Measurements from ENCODE around the gene COL28A1.
"Not testable (repeated sequence)": the region's sequence is repeated elsewhere in the genome, so short reads cannot be mapped to it uniquely, and the experiment has no call there.

Gene COL28A1

GRCh38 chr7:7516156-7516555, 19.5 kb downstream of the COL28A1 start:
- DNase-seq, result no peak

DNA sequence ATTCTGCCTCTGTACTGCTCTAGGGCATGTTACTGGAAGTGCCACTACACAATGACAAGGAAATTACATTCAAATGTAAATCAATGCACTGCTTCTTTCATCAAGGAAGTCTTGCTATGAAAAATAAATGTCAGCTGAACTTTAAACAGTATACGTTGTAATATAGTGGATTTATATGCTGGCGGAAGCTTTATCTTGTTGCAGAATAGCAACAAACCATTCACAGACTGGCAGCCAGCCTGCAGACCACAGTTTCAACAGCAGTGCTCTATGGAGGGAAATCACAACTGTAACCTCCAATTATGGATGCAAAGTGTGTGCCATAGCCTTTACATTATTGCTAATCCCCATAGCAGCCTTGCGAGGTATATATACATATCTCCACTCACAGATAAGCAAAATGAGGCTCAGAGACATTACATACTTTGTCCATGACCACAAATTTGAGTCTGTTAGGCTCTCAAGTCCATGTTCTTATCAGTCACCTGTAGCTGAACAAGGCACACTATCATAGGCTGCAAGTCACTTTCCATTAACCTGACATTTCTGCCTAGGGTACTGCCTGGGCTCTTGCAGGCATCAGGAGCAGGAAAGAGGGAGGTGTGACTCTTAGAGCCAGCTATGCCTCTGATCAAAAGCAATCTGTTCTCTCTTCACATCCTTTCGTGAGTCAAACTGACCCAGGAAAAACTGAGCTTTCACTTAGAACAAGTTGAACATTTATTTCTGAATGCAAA, 22.6 kb downstream of the COL28A1 start:
- DNase-seq, result peak; percentile 9

DNA sequence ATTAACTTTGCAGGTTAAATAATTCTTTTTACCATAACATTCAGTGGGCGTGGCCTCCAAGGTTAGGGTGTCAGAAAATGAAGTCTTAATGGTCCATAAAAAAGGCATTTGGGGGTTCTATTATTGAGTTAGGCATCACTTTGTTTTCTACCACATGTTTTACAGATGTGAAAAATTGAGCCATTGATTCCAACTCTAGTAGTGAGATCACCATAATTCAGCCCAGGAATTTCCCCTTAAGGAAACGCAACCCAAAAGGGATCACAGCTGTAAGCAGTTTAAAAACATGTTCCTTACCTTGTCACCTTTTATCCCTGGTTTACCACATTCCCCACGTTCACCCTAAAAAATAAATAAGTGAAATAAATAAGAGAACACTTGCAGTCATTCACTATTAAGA, 24.9 kb downstream of the COL28A1 start:
- no peak for DNase-seq

DNA sequence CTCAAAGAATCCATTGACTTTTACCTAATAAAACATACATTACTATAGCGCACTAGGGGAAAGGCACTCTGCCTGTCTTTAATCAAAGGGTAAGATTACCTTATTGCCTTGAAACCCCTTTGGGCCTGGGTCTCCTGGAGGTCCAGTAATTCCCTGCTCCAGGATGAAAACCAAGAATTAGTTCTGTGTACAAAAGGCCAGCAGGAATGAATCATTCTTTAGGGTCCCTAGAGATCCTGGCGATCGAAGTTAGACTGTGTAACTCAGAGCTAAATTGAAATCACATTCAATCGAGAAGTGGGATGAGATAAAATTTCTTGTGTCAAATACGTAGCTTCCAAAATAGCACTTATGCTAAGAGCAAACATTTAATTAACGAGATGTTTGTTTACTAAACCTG, 29.8 kb downstream of the COL28A1 start:
- peak; percentile 24 for DNase-seq

GRCh38 chr7:7504910-7505704, 30.6 kb downstream of the COL28A1 start:
- peak; percentile 10 for DNase-seq

- no peak for DNase-seq
These were observed 35.8 kb downstream of the COL28A1 start for GRCh38 chr7:7499892-7500291.

GRCh38 chr7:7498856-7499255, 36.8 kb downstream of the COL28A1 start:
- no peak for DNase-seq

GRCh38 chr7:7496311-7496710, 39.4 kb downstream of the COL28A1 start:
- no peak for DNase-seq

DNA sequence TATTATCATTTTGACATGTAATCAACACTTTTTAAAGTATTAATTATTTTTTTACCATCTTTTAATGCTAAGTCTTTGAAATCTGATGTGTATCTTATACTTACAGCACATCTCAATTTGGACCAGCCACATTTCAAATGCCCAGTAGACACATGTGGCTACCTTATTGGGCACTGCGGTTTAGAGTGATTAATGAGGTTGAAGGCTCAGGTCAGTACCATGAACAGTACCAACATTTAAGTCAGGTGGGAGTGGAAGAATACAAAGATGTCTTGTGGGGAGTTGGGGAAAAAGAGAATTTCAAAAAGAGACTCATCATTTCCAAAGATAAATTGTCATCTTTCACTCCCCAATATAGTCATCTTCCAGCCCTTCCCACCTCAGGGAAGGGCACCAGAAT, 40.5 kb downstream of the COL28A1 start:
- DNase-seq, result no peak

- no peak for DNase-seq
These were observed 44.6 kb downstream of the COL28A1 start for GRCh38 chr7:7491044-7491443.

DNA sequence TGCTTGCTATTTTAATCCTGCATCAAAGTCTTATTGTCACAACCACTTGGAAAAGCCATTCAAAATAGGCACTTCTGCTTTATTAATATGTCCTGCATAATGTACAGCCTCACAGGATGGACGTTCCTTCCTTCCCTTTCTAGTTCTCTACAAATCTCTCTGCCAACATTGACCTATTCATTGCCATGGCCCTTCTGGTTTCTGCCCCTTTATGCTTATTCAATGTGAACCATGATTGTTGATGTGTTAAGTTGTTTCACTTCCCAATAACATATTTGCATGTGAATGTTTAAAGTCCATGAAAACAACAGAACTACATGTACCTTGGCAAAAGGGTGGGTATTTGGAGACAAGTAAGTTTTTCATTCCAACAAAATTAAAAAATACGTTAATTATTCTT, 45.7 kb downstream of the COL28A1 start:
- no peak for DNase-seq

DNA sequence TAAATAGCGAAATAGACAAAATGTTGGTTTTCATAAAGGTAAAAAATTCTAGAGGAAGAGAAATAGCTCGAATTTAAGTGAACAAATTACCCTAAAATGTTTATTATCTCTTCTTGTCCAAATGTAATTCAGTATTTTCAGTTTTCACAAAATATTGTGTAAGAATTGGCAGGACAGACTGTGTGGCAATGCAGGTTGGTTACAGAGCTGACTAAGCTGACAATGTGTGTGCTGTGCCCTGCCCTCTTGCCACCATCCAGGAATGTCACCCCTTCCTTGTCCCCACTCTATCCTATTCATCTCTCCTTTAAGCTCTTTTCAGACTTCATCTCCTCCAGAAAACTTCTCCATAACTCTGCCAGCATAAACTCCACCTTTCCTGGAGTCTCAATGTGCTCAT, 46.1 kb downstream of the COL28A1 start:
- DNase-seq, result no peak

DNA sequence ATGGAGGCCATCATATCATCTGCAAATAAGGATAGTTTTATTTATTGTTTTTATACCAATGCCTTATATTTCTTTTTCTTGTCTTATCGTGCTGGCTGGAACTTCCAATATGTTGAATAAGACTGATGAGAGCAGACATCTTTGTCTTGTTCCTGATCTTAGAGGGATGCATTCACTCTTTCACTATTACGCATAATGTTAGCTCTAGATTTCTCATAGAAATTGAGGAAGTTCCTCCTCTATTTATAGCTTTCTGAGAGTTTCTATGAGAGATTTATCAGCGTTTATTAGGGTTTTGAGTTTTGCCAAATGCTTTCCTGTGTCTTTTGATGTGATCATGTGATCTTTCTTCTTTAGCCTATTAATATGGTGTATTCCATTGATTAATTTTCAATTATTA, 49.3 kb downstream of the COL28A1 start:
- DNase-seq, result no peak

- no peak for DNase-seq
These were observed 51.6 kb downstream of the COL28A1 start for GRCh38 chr7:7484072-7484471.

GRCh38 chr7:7481802-7482201, 53.9 kb downstream of the COL28A1 start:
- no peak for DNase-seq

- DNase-seq, result no peak
These were observed 56.3 kb downstream of the COL28A1 start for GRCh38 chr7:7479275-7479805.

DNA sequence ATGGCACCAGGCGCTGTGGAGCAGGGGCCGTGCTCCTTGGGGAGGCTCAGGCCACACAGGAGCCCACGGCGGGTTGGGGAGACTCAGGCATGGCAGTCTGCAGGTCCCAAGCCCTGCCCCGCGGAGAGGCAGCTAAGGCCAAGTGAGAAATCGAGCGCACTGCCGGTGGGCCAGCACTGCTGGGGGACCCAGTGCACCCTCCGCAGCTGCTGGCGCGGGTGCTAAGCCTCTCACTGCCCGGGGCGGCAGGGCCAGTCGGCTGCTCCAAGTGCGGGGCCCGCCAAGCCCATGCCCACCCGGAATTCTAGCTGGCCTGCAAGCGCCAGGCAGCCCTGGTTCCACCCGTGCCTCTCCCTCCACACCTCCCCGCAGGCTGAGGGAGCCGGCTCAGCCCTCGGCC, 57.1 kb downstream of the COL28A1 start:
- no peak for DNase-seq

DNA sequence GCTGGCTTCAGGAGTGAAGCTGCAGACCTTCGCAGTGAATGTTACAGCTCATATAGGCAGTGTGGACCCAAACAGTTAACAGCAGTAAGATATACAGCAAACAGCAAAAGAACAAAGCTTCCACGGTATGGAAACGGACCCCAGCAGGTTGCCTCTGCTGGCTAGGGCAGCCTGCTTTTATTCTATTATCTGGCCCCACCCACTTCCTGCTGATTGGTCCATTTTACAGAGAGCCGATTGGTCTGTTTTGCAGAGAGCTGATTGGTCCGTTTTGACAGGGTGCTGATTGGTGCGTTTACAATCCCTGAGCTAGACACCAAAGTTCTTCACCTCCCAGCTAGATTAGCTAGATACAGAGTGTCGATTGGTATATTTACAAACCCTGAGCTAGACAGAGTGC, 58.0 kb downstream of the COL28A1 start:
- not testable (repeated sequence) for DNase-seq

- DNase-seq, result no peak
These were observed 59.3 kb downstream of the COL28A1 start for GRCh38 chr7:7476381-7476780.

DNA sequence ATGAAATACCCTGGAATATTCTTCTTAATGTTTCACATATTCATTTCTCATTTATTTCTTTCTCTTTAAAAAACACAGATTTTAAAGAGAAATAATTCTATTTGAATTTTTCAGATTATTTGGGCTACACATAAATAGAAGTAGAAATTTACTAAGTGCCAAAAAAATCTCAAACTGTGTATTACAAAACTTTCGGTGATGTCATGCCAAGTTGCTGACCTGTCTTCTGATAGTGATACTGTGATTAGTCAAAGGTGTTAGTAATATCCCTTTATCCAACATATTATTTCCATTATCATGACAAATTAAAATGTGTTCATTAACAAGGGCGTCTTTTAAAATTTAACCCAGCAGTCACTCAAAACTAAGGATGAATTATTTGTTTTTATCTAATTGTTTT, 60.1 kb downstream of the COL28A1 start:
- no peak for DNase-seq

DNA sequence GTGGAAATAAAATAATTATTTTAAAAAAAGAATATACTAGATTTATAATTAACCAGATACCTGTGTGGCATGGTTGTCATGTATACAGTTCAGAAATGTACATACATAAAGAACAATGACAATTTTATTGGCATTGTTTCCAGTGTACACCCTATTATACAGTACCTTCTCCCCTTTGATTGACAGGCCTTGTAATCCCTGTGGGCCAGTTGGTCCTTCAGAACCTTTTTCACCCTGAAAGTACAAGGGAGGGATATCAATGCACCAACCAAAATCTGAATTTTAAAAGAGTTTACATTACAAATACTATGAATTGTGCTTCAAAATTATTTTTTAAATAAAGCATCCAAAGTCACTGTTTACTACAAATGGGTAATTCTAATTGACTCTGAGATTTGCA, 61.2 kb downstream of the COL28A1 start:
- no peak for DNase-seq

DNA sequence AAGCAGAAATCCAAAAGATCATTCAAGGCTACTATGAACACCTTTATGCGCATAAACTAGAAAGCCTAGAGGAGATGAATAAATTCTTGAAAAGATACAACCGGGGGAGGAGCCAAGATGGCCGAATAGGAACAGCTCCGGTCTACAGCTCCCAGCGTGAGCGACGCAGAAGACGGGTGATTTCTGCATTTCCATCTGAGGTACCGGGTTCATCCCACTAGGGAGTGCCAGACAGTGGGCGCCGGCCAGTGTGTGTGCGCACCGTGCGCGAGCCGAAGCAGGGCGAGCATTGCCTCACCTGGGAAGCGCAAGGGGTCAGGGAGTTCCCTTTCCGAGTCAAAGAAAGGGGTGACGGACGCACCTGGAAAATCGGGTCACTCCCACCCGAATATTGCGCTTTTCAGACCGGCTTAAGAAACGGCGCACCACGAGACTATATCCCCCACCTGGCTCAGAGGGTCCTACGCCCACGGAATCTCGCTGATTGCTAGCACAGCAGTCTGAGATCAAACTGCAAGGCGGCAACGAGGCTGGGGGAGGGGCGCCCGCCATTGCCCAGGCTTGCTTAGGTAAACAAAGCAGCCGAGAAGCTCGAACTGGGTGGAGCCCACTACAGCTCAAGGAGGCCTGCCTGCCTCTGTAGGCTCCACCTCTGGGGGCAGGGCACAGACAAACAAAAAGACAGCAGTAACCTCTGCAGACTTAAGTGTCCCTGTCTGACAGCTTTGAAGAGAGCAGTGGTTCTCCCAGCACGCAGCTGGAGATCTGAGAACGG, 70.5 kb downstream of the COL28A1 start:
- DNase-seq, result not testable (repeated sequence)

GRCh38 chr7:7454000-7454399, 81.7 kb downstream of the COL28A1 start:
- no peak for DNase-seq

Data from NCI-H345 (cell line).